ENCODE measurements around the gene KLRC4. TPM values are rescaled to one million over a fixed set of nuclear protein-coding genes. Genes with fewer than 3 reads are reported as not detected.
"Not testable (repeated sequence)": the region's sequence is repeated elsewhere in the genome, so short reads cannot be mapped to it uniquely, and the experiment has no call there.

KLRC4 gene
- total RNA-seq, 1 donor from 2014 or later = not detected

GRCh38 chr12:10393291-10393690, 16.3 kb downstream of the KLRC4 start:
- Mint-ChIP-seq H3K36me3 (ENCODE audit: low read depth) (no peaks in the 10 kb centered on the region), H3K4me1 (peaks cover 38% of the 10 kb centered on the region), H3K9me3 (no peaks in the 10 kb centered on the region), H3K4me3 (no peak overlapping the region), H3K27ac (no peak overlapping the region), H3K27me3 (peaks cover 14% of the 10 kb centered on the region)
- CTCF ChIA-PET = no interaction called here
- POLR2A ChIA-PET = interaction anchor here (0.6 kb wide), 1 partner anchor 29 kb away, joined by 3 read pairs; no protein-coding TSS in a partner anchor
- ATAC-seq (ENCODE audit: low read depth) (no peak), DNase-seq (no peak)
- intact Hi-C loops (cut with micrococcal nuclease) = no loop called here
- no peak for TF ChIP-seq CTCF (IDR thresholded peaks at IDR 0.05)

GRCh38 chr12:10392394-10392930, 17.1 kb downstream of the KLRC4 start:
- no peaks in the 10 kb centered on the region for H3K9me3 Mint-ChIP-seq
- H3K27ac Mint-ChIP-seq = no peak overlapping the region
- no peaks in the 10 kb centered on the region for H3K36me3 Mint-ChIP-seq (ENCODE audit: low read depth)
- POLR2A ChIA-PET = interaction anchor here (0.6 kb wide), 1 partner anchor 28 kb away, joined by 3 read pairs; no protein-coding TSS in a partner anchor
- H3K4me3 Mint-ChIP-seq = no peak overlapping the region
- CTCF ChIA-PET = no interaction called here
- no peak for ATAC-seq (ENCODE audit: low read depth)
- no peak for TF ChIP-seq CTCF (IDR thresholded peaks at IDR 0.05)
- DNase-seq = no peak
- H3K4me1 Mint-ChIP-seq = peaks cover 38% of the 10 kb centered on the region
- intact Hi-C loops (cut with micrococcal nuclease) = no loop called here
- H3K27me3 Mint-ChIP-seq = peaks cover 9% of the 10 kb centered on the region

- CTCF ChIA-PET; H3K36me3 Mint-ChIP-seq (ENCODE audit: low read depth); DNase-seq; H3K27ac Mint-ChIP-seq; intact Hi-C loops (cut with micrococcal nuclease); ATAC-seq (ENCODE audit: low read depth); H3K4me3 Mint-ChIP-seq; H3K9me3 Mint-ChIP-seq; POLR2A ChIA-PET; H3K27me3 Mint-ChIP-seq: not testable (repeated sequence)
- peaks cover 36% of the 10 kb centered on the region for H3K4me1 Mint-ChIP-seq
Measured at GRCh38 chr12:10390991-10391390, 18.6 kb downstream of the KLRC4 start.

GRCh38 chr12:10389904-10390303, 19.7 kb downstream of the KLRC4 start, which contains the start of gene KLRK1:
TSS of gene KLRK1 (minus strand) at chr12:10390041. CDS start at chr12:10388810, 1,231 bp downstream.
- CTCF ChIA-PET = no interaction called here
- intact Hi-C loops (cut with micrococcal nuclease) = no loop called here

GRCh38 chr12:10388624-10389413, 20.7 kb downstream of the KLRC4 start:
- no peak for ATAC-seq (ENCODE audit: low read depth)
- CTCF ChIA-PET = no interaction called here
- Mint-ChIP-seq H3K9me3 (peaks cover 2% of the 10 kb centered on the region), H3K36me3 (ENCODE audit: low read depth) (no peaks in the 10 kb centered on the region), H3K27ac (no peak overlapping the region), H3K4me1 (peaks cover 18% of the 10 kb centered on the region), H3K27me3 (peaks cover 11% of the 10 kb centered on the region), H3K4me3 (peak overlapping the region; percentile 20)
- no peak for TF ChIP-seq CTCF (IDR thresholded peaks at IDR 0.05)
- POLR2A ChIA-PET = no interaction called here
- no peak for DNase-seq
- intact Hi-C loops (cut with micrococcal nuclease) = no loop called here

More at GRCh38 chr12:10389904-10390303, 19.7 kb downstream of the KLRC4 start, which contains the start of gene KLRK1:
- Mint-ChIP-seq H3K9me3 (no peaks in the 10 kb centered on the region), H3K36me3 (ENCODE audit: low read depth) (no peaks in the 10 kb centered on the region), H3K4me3 (no peak within 1 kb of the TSS), H3K27ac (no peak within 1 kb of the TSS), H3K27me3 (peaks cover 11% of the 10 kb centered on the region), H3K4me1 (peaks cover 26% of the 10 kb centered on the region)
- no peak for TF ChIP-seq CTCF (IDR thresholded peaks at IDR 0.05)
- ATAC-seq (ENCODE audit: low read depth) (no peak), DNase-seq (no peak)
- POLR2A ChIA-PET = no interaction called here

GRCh38 chr12:10387498-10387897, 22.1 kb downstream of the KLRC4 start:
- H3K36me3 Mint-ChIP-seq (ENCODE audit: low read depth); CTCF ChIA-PET; intact Hi-C loops (cut with micrococcal nuclease); ATAC-seq (ENCODE audit: low read depth); H3K4me3 Mint-ChIP-seq; DNase-seq; H3K27ac Mint-ChIP-seq; H3K9me3 Mint-ChIP-seq: not testable (repeated sequence)
- POLR2A ChIA-PET = interaction anchor here (0.7 kb wide), 1 partner anchor 521 kb away, joined by 3 read pairs; no protein-coding TSS in a partner anchor
- H3K27me3 Mint-ChIP-seq = peaks cover 12% of the 10 kb centered on the region
- H3K4me1 Mint-ChIP-seq = peaks cover 16% of the 10 kb centered on the region

Measured in activated B cell treated with CpG ODN at 0.5 μM for 24 hours (primary cell).